Spleen (tissue), 7 donors: ENCODE results near the gene SPDYE2.
"Not testable (repeated sequence)": the region's sequence is repeated elsewhere in the genome, so short reads cannot be mapped to it uniquely, and the experiment has no call there.

Source experiments
- CTCF ChIP-seq, 11 experiments: fragments of 200-600 bp in 7 of 11; fragments of 450-650 bp in 4 of 11; sonication (generic) in 4 of 11; IDR thresholded peaks in 8 of 11; conservative IDR thresholded peaks in 3 of 11; 1 replicate in 7 of 11; 2 replicates in 4 of 11; pipeline versions ENCODE4 v1.4.0 to v1.8.0; 2016 to 2021; ENCODE audit warnings: antibody characterized with exemption in 11 of 11, inconsistent platforms in 4 of 11, mild to moderate bottlenecking in 1 of 11
- POLR2A ChIP-seq, 3 donors: fragments of 450-650 bp; IDR thresholded peaks; one replicate each; pipeline ENCODE4 v1.5.1; 2017; ENCODE audit warnings: antibody characterized with exemption in 3 of 3, mild to moderate bottlenecking in 1 of 3
- donor health status: DM: no; HTN: no; CAD: no; lungs with moderate emphysema.
- donor health status: DM: no; HTN: no; CAD: no.
- donor health status: DM: no; HTN: no; CAD: no.

- TF ChIP-seq POLR2A (IDR thresholded peaks at IDR 0.05); CTCF (IDR thresholded peaks at IDR 0.05 in 8 of 11, conservative IDR thresholded peaks at IDR 0.05 in 3 of 11): not testable (repeated sequence)
These were observed 27.5 kb downstream of the SPDYE2 start for GRCh38 chr7:102578486-102578885.
